GM12878 (cell line): ENCODE measurements around the gene SEC14L1. TPM values are rescaled to one million over a fixed set of nuclear protein-coding genes. Genes with fewer than 3 reads are reported as not detected.

Experiments
- CTCF ChIP-seq, 3 experiments: IDR thresholded peaks in 2 of 3; conservative IDR thresholded peaks in 1 of 3; 2 replicates each; pipeline ENCODE4 v1.5.1; 2011; ENCODE audit warnings: low read depth in 3 of 3, low read length in 3 of 3, mild to moderate bottlenecking in 3 of 3, control low read depth in 2 of 3, moderate library complexity in 2 of 3, inconsistent platforms in 1 of 3, mixed read lengths in 1 of 3; ENCODE audit not compliant: control insufficient read depth in 2 of 3, insufficient read depth in 1 of 3; ENCODE audit errors: extremely low read depth in 1 of 3
- ESRRA ChIP-seq: IDR thresholded peaks from 2 replicates; pipeline ENCODE4 v1.6.1; 2012; ENCODE audit warnings: mild to moderate bottlenecking, low read length, improper control_type of control experiment
- ETV6 ChIP-seq, 2 experiments: fragments of 450-650 bp in 1 of 2; IDR thresholded peaks in 1 of 2; conservative IDR thresholded peaks in 1 of 2; 2 replicates each; pipeline ENCODE4 v1.6.1; 2014; ENCODE audit warnings: antibody characterized with exemption in 1 of 2, borderline replicate concordance in 1 of 2, low read depth in 1 of 2, mild to moderate bottlenecking in 1 of 2, moderate library complexity in 1 of 2
- HDGF ChIP-seq: fragments of 450-650 bp; IDR thresholded peaks from 2 replicates; pipeline ENCODE4 v1.6.1; 2016; ENCODE audit warnings: antibody characterized with exemption
- LARP7 ChIP-seq: fragments of 450-650 bp; IDR thresholded peaks from 2 replicates; pipeline ENCODE4 v1.6.1; 2017; ENCODE audit warnings: mild to moderate bottlenecking
- MLLT1 ChIP-seq: fragments of 450-650 bp; IDR thresholded peaks from 2 replicates; pipeline ENCODE4 v1.6.1; 2016; ENCODE audit warnings: mild to moderate bottlenecking
- NR2F1 ChIP-seq: fragments of 450-650 bp; conservative IDR thresholded peaks from 2 replicates; pipeline ENCODE4 v1.6.1; 2017; ENCODE audit warnings: mild to moderate bottlenecking
- PAX5 ChIP-seq: IDR thresholded peaks from 2 replicates; pipeline ENCODE4 v1.6.1; 2011; ENCODE audit warnings: low read depth, low read length, borderline replicate concordance
- USF2 ChIP-seq: IDR thresholded peaks from 2 replicates; pipeline ENCODE4 v1.6.1; 2011; ENCODE audit warnings: low read depth, low read length, improper control_type of control experiment, borderline replicate concordance
- ZBTB33 ChIP-seq: fragments of 450-650 bp; IDR thresholded peaks from 2 replicates; pipeline ENCODE4 v1.6.1; 2017; ENCODE audit warnings: mild to moderate bottlenecking
- ZNF592 ChIP-seq: fragments of 450-650 bp; IDR thresholded peaks from 2 replicates; pipeline ENCODE4 v1.6.1; 2017; ENCODE audit warnings: mild to moderate bottlenecking, moderate library complexity
- ZNF687 ChIP-seq: fragments of 450-650 bp; IDR thresholded peaks from 2 replicates; pipeline ENCODE4 v1.6.1; 2017; ENCODE audit warnings: mild to moderate bottlenecking, moderate library complexity
- polyA plus RNA-seq, 11 experiments: library from polyadenylated mRNA; depleted of rRNA in 4 of 11; unstranded in 6 of 11; stranded (reverse) in 5 of 11; fragments of >200 nt; fragmentation: Nextera tagmentation in 4 of 11; fragmentation: Illumina TruSeq in 1 of 11; extraction: Ambion mirVana in 4 of 11; extraction: Trizol in 1 of 11; gene quantifications; 1 replicate in 1 of 11; 2 replicates in 10 of 11; pipeline versions ENCODE4 v1.2.1 to v1.2.3, GENCODE V29; 2011 to 2016; ENCODE audit warnings: inconsistent platforms in 2 of 11, missing spikeins in 2 of 11, low read depth in 1 of 11
- total RNA-seq, 4 experiments: library from RNA; depleted of rRNA in 3 of 4; stranded (reverse); fragments of >200 nt in 3 of 4; fragmentation: Illumina TruSeq in 1 of 4; extraction: Trizol in 1 of 4; gene quantifications; 2 replicates each; pipeline versions ENCODE4 v1.2.1 to v1.2.3, GENCODE V29; 2013 to 2021

The SEC14L1 gene
- total and polyA plus RNA-seq, 10 of the 15 experiments (the other 5 are each of a cell fraction or from before 2014, with no cell fraction given): 6.3 to 66.1 (median 33.5) TPM

- TF ChIP-seq ZBTB33: no peak
- peak; percentile 84; the same call in 1 of the 2 replicates for TF ChIP-seq PAX5
- peak; percentile 54; the same call in 1 of the 2 replicates for TF ChIP-seq ZNF592
- no peak for TF ChIP-seq USF2
- TF ChIP-seq MLLT1: peak; percentile 60
- no peak for TF ChIP-seq ESRRA
- peak; percentile 39; the same call in 1 of the 2 replicates for TF ChIP-seq HDGF
- TF ChIP-seq NR2F1: peak; percentile 87
- TF ChIP-seq LARP7: no peak
- TF ChIP-seq ZNF687: peak; percentile 72
- TF ChIP-seq ETV6 (conservative IDR thresholded peaks at IDR 0.05 in 1 of 2, IDR thresholded peaks at IDR 0.05 in 1 of 2; ENCODE audit: borderline replicate concordance in 1 of 2, low read depth in 1 of 2): peak in 1 of 2 experiments; percentile 64; a peak in 1 of 4 replicates
- TF ChIP-seq CTCF (IDR thresholded peaks at IDR 0.05 in 2 of 3, conservative IDR thresholded peaks at IDR 0.05 in 1 of 3; ENCODE audit: control insufficient read depth in 2 of 3, extremely low read depth in 1 of 3, insufficient read depth in 1 of 3, low read depth in 3 of 3, low read length in 3 of 3): no peak
Measured at GRCh38 chr17:77107506-77108433, 33.0 kb upstream of the SEC14L1 start (continued).
